Uterus (tissue), 2 donors: ENCODE measurements around the gene IYD.

Experiments
- POLR2A ChIP-seq, 2 donors: fragments of 450-650 bp; IDR thresholded peaks; one replicate each; pipeline ENCODE4 v1.6.1; 2016; ENCODE audit warnings: antibody characterized with exemption in 2 of 2, mild to moderate bottlenecking in 1 of 2, moderate library complexity in 1 of 2
- TF ChIP-seq, protein P1 (sequence below), 4 experiments: fragments of 200-600 bp in 2 of 4; fragments of 450-650 bp in 2 of 4; sonication (generic) in 2 of 4; IDR thresholded peaks; one replicate each; pipeline ENCODE4 v1.5.1; 2016 to 2019; ENCODE audit warnings: antibody characterized with exemption in 4 of 4, mild to moderate bottlenecking in 2 of 4, moderate library complexity in 1 of 4

- TF ChIP-seq, protein P1, sequence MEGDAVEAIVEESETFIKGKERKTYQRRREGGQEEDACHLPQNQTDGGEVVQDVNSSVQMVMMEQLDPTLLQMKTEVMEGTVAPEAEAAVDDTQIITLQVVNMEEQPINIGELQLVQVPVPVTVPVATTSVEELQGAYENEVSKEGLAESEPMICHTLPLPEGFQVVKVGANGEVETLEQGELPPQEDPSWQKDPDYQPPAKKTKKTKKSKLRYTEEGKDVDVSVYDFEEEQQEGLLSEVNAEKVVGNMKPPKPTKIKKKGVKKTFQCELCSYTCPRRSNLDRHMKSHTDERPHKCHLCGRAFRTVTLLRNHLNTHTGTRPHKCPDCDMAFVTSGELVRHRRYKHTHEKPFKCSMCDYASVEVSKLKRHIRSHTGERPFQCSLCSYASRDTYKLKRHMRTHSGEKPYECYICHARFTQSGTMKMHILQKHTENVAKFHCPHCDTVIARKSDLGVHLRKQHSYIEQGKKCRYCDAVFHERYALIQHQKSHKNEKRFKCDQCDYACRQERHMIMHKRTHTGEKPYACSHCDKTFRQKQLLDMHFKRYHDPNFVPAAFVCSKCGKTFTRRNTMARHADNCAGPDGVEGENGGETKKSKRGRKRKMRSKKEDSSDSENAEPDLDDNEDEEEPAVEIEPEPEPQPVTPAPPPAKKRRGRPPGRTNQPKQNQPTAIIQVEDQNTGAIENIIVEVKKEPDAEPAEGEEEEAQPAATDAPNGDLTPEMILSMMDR (IDR thresholded peaks at IDR 0.05) = no peak
- TF ChIP-seq POLR2A (IDR thresholded peaks at IDR 0.05) = no peak
Measured at GRCh38 chr6:150332939-150333584, 35.8 kb upstream of the IYD start.
